ENCODE results near the gene MAP3K12. TPM values are rescaled to one million over a fixed set of nuclear protein-coding genes. Genes with fewer than 3 reads are reported as not detected.

The MAP3K12 gene
- polyA plus RNA-seq, 1 donor (not counting 4 experiments of a cell fraction or from before 2014, with no cell fraction given): 13.4 TPM

- H3K4me1 ChIP-seq (ENCODE audit: control insufficient read depth, extremely low read depth, insufficient read depth, low read length): peaks cover 13% of the 10 kb centered on the region
- peaks cover 30 to 51% of the 10 kb centered on the region in 2 experiments for H3K36me3 ChIP-seq (ENCODE audit: control insufficient read depth in 2 of 2, extremely low read depth in 1 of 2, insufficient read depth in 2 of 2, low read length in 2 of 2)
- TF ChIP-seq EZH2 (IDR thresholded peaks at IDR 0.05; ENCODE audit: low read length): no peak
- TF ChIP-seq, protein P1, sequence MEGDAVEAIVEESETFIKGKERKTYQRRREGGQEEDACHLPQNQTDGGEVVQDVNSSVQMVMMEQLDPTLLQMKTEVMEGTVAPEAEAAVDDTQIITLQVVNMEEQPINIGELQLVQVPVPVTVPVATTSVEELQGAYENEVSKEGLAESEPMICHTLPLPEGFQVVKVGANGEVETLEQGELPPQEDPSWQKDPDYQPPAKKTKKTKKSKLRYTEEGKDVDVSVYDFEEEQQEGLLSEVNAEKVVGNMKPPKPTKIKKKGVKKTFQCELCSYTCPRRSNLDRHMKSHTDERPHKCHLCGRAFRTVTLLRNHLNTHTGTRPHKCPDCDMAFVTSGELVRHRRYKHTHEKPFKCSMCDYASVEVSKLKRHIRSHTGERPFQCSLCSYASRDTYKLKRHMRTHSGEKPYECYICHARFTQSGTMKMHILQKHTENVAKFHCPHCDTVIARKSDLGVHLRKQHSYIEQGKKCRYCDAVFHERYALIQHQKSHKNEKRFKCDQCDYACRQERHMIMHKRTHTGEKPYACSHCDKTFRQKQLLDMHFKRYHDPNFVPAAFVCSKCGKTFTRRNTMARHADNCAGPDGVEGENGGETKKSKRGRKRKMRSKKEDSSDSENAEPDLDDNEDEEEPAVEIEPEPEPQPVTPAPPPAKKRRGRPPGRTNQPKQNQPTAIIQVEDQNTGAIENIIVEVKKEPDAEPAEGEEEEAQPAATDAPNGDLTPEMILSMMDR (optimal IDR thresholded peaks at IDR 0.05 in 1 of 3, IDR thresholded peaks at IDR 0.05 in 1 of 3, conservative IDR thresholded peaks at IDR 0.05 in 1 of 3; ENCODE audit: extremely low read depth in 1 of 3, insufficient read depth in 2 of 3, low read length in 3 of 3): no peak
- dilution Hi-C loops (cut with MboI; ENCODE audit: extremely low pct_ligation_motif_present, low sequenced_read_pairs): no loop called here
- FAIRE-seq (no peak), DNase-seq (ENCODE audit: low read depth, low spot score) (no peak)
- peak overlapping the region; percentile 95 for H3K9ac ChIP-seq (ENCODE audit: control insufficient read depth, extremely low read depth, insufficient read depth, low read length)
- peak overlapping the region; percentile 92 for H3K4me2 ChIP-seq (ENCODE audit: control insufficient read depth, extremely low read depth, insufficient read depth, low read depth, low read length)
- H3K9me3 ChIP-seq (ENCODE audit: control insufficient read depth, low read depth, low read length): no peaks in the 10 kb centered on the region
- no peaks in the 10 kb centered on the region for H3K9me1 ChIP-seq (ENCODE audit: control insufficient read depth, extremely low read depth, insufficient read depth, low read length)
- H3K4me3 ChIP-seq (ENCODE audit: control insufficient read depth in 2 of 3, extremely low read depth in 1 of 3, insufficient read depth in 2 of 3, low read depth in 1 of 3, low read length in 3 of 3): peak overlapping the region; percentile 69 to 96 (median 92)
- no peaks in the 10 kb centered on the region for H3K27me3 ChIP-seq (ENCODE audit: control insufficient read depth, extremely low read depth, insufficient read depth, low read length)
- peaks cover 30% of the 10 kb centered on the region for H4K20me1 ChIP-seq (ENCODE audit: control insufficient read depth, extremely low read depth, insufficient read depth, low read length)
- H3K27ac ChIP-seq (ENCODE audit: control insufficient read depth, insufficient read depth, low read length): peak overlapping the region; percentile 85
- H2AFZ ChIP-seq (ENCODE audit: control insufficient read depth, low read length): no peak overlapping the region
- peaks cover 66% of the 10 kb centered on the region for H3K79me2 ChIP-seq (ENCODE audit: control insufficient read depth, insufficient read depth, low read length)
These were observed 45.2 kb downstream of the MAP3K12 start for GRCh38 chr12:53453953-53454640.

DNA sequence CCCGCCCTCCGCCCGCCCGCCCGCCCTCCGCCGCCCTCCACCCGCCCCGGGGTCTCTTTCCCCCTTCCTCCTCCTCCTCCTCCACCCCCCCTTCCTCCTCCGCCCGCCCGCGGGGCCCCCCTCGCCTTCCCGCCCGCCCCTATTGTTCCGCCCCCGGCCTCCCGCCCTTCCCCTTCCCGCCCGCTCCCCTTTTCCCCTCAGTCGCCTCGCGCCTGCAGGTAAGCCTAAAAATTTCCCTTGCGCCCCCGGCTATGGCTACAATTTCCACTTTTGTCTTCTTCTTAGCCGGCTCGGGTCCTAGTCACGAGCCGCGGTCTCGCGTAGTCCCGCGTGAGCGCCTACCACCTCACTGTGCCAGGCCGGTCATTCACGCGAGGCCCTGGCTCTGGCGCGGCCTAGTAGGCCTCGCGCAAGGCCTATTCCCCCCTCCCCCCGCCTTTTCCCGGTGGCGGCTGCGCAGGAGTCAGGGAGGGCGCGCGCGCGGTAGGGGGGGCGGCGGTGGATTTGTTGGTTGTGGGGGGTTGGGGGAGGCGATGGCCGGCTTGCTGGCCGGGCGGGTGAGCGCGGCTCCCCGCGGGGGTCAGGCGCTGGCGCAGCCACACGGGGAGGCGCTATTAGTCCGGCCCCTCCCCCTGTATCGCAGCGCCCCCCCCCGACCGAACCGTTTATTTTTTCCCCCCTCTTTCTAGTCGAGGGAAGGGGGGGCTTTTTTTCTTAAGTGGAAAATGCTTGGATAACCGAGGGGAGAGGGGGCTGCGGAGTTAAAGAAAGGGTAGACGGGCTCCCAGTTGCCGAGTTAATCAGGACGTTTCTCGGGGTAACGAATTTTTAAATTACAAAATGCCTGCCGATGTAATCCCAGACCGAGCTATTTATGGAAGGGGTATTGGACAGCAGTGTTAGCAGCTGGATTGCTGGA, 46.8 kb downstream of the MAP3K12 start:
- Histone ChIP-seq H3K4me1 (ENCODE audit: control insufficient read depth, extremely low read depth, insufficient read depth, low read length) (peaks cover 13% of the 10 kb centered on the region), H4K20me1 (ENCODE audit: control insufficient read depth, extremely low read depth, insufficient read depth, low read length) (peaks cover 26% of the 10 kb centered on the region), H3K27me3 (ENCODE audit: control insufficient read depth, extremely low read depth, insufficient read depth, low read length) (no peaks in the 10 kb centered on the region), H3K4me3 (ENCODE audit: control insufficient read depth in 2 of 3, extremely low read depth in 1 of 3, insufficient read depth in 2 of 3, low read depth in 1 of 3, low read length in 3 of 3) (peak overlapping the region; percentile 69 to 96 (median 92)), H3K4me2 (ENCODE audit: control insufficient read depth, extremely low read depth, insufficient read depth, low read depth, low read length) (peak overlapping the region; percentile 92), H3K79me2 (ENCODE audit: control insufficient read depth, insufficient read depth, low read length) (peaks cover 50% of the 10 kb centered on the region), H3K9ac (ENCODE audit: control insufficient read depth, extremely low read depth, insufficient read depth, low read length) (peak overlapping the region; percentile 95), H3K27ac (ENCODE audit: control insufficient read depth, insufficient read depth, low read length) (peak overlapping the region; percentile 85), H3K36me3 (ENCODE audit: control insufficient read depth in 2 of 2, extremely low read depth in 1 of 2, insufficient read depth in 2 of 2, low read length in 2 of 2) (peaks cover 26 to 44% of the 10 kb centered on the region in 2 experiments), H3K9me3 (ENCODE audit: control insufficient read depth, low read depth, low read length) (no peaks in the 10 kb centered on the region), H3K9me1 (ENCODE audit: control insufficient read depth, extremely low read depth, insufficient read depth, low read length) (no peaks in the 10 kb centered on the region), H2AFZ (ENCODE audit: control insufficient read depth, low read length) (no peak overlapping the region)
- DNase-seq (ENCODE audit: low read depth, low spot score) (no peak), FAIRE-seq (no peak)
- dilution Hi-C loops (cut with MboI; ENCODE audit: extremely low pct_ligation_motif_present, low sequenced_read_pairs): no loop called here
- TF ChIP-seq EZH2 (IDR thresholded peaks at IDR 0.05; ENCODE audit: low read length): no peak
- TF ChIP-seq, protein P1 (optimal IDR thresholded peaks at IDR 0.05 in 1 of 3, IDR thresholded peaks at IDR 0.05 in 1 of 3, conservative IDR thresholded peaks at IDR 0.05 in 1 of 3; ENCODE audit: extremely low read depth in 1 of 3, insufficient read depth in 2 of 3, low read length in 3 of 3): peak in 1 of 3 experiments; percentile 48
